Skeletal muscle cell (primary cell): ENCODE data around the gene PGD.

Source experiments
- DNase-seq: peaks from one replicate; pipeline ENCODE4 v3.0.0-alpha.2; 2010; ENCODE audit warnings: low read depth
- H3K4me3 ChIP-seq: 2 replicates; pipeline ENCODE4 v1.5.1; 2011; ENCODE audit warnings: low read depth, mild to moderate bottlenecking, control low read depth, low read length, moderate library complexity

PGD gene

DNA sequence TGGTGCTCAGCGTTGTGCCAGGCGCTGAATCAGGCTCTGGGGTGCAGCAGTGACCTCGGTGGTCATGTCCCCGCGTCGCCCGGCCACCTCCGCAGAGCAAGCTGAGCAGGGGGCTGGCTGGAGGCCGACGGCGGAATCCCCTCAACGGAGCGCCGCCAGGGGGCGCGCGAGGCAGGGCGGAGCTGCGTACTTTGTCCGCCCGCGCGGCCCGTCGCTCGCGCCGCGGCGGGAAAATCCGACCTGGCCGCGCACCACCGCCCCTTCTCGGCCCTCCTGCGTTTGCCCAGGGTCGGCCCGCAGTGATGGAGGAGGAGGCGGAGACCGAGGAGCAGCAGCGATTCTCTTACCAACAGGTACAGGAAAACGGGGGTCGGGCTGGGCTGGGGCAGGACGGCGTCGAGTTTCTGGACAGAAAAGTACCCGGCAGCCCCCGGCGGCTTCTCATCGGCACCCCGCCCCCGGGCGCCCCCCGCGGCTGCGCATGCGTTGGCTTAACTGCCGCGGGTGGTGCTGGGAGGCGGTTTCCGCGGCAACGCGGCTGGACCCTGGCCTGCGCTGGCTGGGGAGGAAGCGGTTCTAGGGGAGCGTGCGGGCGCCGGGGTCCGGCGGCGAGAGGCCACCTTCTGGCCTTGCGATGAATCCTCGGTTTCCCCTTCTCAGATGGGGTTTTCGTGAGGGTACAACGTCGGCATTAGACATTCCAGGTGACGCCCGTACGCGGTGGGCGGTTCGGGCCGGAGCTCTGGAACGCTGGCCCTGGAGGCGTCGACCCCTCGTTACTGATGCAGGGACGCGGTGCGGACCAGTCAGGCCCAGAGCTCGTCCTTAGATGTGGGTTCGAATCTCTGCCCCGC, 31.6 kb downstream of the PGD start, which contains the start of gene CENPS:
Gene CENPS (plus strand): TSS at position 218 of the 854 bp plus-strand sequence. CDS start 85 bp downstream, at position 303.
- H3K4me3 ChIP-seq, result peak within 1 kb of the TSS; percentile 81
- DNase-seq, result peak; percentile 58

DNA sequence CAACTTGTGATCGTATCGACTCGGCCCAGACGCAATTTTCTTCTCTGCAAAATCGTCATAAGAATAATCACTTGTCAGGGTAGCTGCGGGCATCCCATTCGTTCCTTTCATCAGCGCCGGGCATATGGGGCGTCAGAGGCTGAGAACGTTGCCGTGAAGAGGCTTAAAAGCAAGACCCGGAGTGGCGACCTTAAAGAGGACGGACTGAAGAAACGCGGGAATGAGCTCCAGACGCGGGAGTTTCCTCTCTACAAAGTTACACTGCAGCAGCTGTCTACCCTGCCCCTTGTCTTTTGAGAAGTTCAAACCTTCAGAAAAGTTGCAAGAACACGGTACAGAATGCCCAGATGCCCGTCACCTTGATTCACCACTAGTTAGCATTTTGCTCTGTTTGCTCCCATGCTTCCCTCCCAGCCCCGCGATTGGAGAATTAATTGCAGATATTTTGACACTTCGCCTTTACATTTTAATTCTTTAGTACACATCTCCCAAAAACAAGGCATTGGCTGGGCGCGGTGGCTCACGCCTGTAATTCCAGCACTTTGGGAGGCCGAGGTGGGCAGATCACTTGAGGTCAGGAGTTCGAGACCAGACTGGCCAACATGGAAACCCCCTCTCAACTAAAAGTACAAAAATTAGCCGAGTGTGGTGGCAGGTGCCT, 32.3 kb downstream of the PGD start:
- DNase-seq, result no peak
- H3K4me3 ChIP-seq, result peak overlapping the region; percentile 81

DNA sequence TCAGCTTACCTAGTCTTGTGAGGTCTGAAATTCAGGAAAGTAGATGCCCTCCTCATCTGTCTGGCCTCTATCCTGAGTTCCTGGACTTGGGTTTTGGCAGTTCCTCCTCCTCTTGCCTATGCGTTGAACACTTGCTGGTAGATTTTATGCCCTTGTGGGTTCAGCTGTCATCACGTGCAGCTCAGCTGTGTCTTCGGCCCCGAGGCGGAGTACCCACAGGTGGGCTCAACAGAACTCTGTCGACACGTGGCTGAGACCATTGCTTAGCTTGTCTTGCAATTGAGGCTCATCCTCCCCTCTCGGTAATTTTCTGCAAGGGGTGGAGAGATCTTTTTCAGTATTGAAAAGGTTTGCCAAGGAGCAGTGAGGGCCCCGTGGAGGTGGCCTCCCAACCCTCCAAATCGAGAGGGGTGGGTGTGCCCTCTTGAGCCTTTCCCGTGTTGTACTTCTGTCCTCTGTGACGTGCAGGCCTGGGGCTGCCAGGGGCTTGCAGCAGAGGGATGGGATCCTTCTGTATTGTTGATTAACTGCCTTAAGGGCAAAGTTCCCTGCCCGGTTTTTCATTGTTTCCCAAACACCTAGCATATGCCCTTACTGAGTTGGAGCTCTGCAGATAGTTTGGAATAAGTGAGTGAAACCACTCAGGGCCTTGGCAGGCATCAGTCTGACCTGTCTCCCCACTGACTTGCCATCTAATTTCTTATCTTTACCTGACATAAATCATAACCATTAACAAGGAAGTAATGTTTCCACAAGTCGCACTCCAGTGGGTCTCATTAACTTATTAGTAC, 34.2 kb downstream of the PGD start:
- no peak for DNase-seq
- H3K4me3 ChIP-seq, result no peak overlapping the region

- no peak overlapping the region for H3K4me3 ChIP-seq
These were observed 34.9 kb downstream of the PGD start for GRCh38 chr1:10433790-10434189.

GRCh38 chr1:10434590-10434989, 35.7 kb downstream of the PGD start:
- no peak overlapping the region for H3K4me3 ChIP-seq
- no peak for DNase-seq

More at GRCh38 chr1:10433790-10434189, 34.9 kb downstream of the PGD start:
- DNase-seq, result no peak

DNA sequence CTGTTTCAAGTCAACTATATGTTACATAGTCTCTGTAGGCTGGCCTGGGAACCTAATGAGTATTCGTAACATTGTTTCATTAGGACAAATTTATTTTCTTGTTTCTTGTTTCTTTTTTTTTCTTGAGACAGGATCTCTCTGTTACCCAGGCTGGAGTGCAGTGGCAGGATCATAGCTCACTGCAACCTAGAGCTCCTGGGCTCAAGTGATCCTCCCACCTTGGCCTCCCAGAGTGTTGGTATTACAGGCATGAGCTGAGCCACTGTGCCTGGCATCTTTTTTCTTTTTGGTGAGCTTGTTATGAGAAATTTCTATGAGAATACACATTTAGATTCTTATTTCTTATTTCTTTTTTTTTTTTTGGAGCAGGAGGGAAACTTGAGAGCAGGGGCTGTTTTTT, 38.2 kb downstream of the PGD start:
- no peak for DNase-seq
- H3K4me3 ChIP-seq, result no peak overlapping the region

- no peak overlapping the region for H3K4me3 ChIP-seq
- no peak for DNase-seq
These were observed 39.9 kb downstream of the PGD start for GRCh38 chr1:10438677-10439163.

GRCh38 chr1:10440305-10440704, 41.4 kb downstream of the PGD start:
- DNase-seq, result no peak
- no peak overlapping the region for H3K4me3 ChIP-seq

GRCh38 chr1:10440794-10441193, 41.9 kb downstream of the PGD start:
- no peak for DNase-seq
- H3K4me3 ChIP-seq, result no peak overlapping the region

- H3K4me3 ChIP-seq, result no peak overlapping the region
- DNase-seq, result no peak
These were observed 45.4 kb downstream of the PGD start for GRCh38 chr1:10444248-10444647.

DNA sequence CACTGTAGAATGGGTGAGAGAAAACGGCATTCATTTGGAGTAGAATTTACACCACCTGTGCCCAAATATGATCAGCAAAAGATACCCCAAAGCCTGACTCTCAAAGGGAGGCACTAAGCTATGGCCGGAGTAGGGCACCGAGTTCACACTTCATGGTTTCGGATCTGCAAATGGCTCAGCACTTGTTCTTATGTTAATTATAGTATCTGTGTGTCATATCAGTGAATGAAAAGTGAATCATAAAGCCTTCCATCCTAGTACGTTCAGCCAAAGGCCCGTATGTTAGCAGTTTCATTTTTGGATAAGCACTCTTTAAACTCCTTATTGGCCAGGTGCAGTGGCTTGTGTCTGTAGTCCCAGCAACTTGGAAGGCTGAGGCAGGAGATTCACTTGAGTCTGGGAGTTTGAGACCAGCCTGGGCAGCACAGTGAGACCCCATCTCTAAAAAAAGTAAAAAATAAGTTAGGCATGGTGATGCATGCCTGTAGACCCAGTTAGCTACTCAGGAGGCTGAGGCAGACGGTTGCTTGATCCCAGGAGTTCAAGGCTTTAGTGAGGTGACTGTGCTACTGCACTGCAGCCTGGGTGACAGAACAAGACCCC, 46.0 kb downstream of the PGD start:
- H3K4me3 ChIP-seq, result no peak overlapping the region
- DNase-seq, result no peak

DNA sequence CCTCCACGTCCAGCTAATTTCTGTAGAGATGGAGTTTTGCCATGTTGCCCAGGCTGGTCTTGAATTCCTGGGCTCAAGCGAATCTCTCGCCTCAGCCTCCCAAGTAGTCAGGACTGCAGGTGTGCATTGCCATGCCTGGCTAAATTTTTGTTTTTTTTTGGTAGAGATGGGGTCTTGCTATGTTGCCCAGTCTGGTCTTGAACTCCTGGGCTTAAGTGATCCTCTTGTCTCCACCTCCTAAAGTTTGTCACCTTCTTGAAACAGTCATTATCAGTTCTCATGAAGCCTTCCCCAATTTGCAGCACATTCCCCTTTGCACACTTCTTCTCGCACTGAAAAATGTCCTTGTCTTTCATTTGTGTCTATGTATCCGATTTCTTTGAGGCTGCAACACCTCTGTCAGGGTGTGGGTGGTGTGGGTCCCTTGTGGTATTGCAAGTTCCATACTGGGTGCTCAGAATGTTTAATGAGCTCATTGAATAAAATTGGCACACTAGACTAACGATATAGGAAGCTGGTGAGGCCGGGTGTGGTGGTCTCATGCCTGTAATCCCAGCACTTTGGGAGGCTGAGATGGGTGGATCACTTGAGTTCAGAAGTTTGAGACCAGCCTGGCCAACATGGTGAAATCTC, 48.0 kb downstream of the PGD start:
- no peak for DNase-seq

DNA sequence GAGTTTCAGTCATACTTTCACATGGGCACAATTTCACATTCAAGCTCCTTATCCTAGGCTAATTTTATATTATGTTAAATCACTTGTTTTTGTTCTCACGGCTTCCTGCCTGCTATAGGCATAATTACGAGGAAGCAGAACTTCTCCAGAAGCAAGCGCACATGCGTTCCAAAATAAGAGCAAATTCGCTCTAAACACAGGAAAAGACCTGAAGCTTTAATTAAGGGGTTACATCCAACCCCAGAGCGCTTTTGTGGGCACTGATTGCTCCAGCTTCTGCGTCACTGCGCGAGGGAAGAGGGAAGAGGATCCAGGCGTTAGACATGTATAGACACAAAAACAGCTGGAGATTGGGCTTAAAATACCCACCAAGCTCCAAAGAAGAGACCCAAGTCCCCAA, 50.9 kb downstream of the PGD start, which contains the start of gene CORT:
Gene CORT (plus strand): TSS at position 281 of the 400 bp plus-strand sequence. CDS start 193 bp downstream, outside the sequence.
- DNase-seq, result no peak
- H3K4me3 ChIP-seq, result no peak within 1 kb of the TSS

More for the DNA sequence above, 48.0 kb downstream of the PGD start:
- no peak overlapping the region for H3K4me3 ChIP-seq

DNA sequence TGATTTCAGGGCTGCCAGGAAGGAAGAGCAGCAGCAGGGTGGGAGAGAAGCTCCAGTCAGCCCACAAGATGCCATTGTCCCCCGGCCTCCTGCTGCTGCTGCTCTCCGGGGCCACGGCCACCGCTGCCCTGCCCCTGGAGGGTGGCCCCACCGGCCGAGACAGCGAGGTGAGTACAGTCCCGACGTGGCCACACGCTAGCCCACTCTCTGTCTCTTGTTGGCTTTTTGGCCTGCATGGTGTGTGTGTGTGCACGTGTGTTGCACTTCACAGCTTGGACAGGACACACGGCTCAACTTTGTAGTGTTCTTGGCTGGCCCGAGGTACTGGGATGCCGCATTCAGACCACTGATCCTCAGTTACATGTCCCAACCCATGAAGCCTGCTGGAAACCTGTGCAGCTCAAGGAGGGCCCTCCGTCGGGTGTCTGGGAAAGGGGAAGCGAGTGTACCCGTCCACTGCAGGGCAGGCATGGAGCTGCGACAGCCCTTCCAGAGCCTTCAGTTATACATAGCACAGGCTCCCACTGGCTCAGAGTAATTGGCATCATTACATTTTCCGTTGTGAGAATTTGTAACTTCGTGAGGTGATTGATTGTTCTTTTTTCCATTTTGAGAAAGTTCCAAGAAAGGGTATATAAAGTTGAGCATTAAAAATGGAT, 51.4 kb downstream of the PGD start:
- no peak overlapping the region for H3K4me3 ChIP-seq
- no peak for DNase-seq

DNA sequence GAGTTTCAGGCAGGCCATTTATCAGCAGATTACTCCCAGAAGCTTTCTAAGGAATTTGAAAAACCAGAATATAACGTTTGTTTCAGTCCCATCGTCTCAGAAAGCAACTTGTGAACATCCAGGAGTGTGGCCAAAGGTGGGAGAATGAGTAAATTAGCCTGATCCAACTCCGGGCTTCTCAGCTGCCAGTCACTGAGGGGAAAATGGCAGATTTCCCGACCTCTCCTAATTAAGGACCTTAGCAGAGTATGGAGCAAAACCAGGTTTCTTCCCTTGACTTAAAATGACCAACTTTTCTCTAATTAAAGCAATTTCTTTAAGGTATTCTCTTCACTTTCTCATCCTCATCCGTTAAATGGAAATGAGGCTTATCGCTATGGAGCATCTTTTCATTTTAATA, 52.0 kb downstream of the PGD start:
- DNase-seq, result no peak
- peak overlapping the region; percentile 20 for H3K4me3 ChIP-seq

DNA sequence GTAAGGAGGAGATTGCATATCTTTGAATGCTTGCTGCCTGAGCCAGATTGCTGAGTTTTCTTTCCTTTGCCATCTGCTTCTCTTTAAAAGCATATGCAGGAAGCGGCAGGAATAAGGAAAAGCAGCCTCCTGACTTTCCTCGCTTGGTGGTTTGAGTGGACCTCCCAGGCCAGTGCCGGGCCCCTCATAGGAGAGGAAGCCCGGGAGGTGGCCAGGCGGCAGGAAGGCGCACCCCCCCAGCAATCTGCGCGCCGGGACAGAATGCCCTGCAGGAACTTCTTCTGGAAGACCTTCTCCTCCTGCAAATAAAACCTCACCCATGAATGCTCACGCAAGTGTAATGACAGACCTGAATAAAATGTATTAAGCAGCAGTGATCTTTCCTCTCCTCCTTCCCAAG, 52.4 kb downstream of the PGD start:
- DNase-seq, result no peak
- peak overlapping the region; percentile 20 for H3K4me3 ChIP-seq

GRCh38 chr1:10456048-10456447, 57.2 kb downstream of the PGD start:
- no peak overlapping the region for H3K4me3 ChIP-seq
- DNase-seq, result no peak

GRCh38 chr1:10456661-10457060, 57.8 kb downstream of the PGD start:
- no peak overlapping the region for H3K4me3 ChIP-seq
- no peak for DNase-seq
